ENCODE measurements around the gene ATP6V0E2.

- TF ChIP-seq, protein P1, sequence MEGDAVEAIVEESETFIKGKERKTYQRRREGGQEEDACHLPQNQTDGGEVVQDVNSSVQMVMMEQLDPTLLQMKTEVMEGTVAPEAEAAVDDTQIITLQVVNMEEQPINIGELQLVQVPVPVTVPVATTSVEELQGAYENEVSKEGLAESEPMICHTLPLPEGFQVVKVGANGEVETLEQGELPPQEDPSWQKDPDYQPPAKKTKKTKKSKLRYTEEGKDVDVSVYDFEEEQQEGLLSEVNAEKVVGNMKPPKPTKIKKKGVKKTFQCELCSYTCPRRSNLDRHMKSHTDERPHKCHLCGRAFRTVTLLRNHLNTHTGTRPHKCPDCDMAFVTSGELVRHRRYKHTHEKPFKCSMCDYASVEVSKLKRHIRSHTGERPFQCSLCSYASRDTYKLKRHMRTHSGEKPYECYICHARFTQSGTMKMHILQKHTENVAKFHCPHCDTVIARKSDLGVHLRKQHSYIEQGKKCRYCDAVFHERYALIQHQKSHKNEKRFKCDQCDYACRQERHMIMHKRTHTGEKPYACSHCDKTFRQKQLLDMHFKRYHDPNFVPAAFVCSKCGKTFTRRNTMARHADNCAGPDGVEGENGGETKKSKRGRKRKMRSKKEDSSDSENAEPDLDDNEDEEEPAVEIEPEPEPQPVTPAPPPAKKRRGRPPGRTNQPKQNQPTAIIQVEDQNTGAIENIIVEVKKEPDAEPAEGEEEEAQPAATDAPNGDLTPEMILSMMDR (IDR thresholded peaks at IDR 0.05; ENCODE audit: low read length): no peak
- TF ChIP-seq EZH2phosphoT487 (IDR thresholded peaks at IDR 0.05; ENCODE audit: low read length) (no peak), EZH2 (optimal IDR thresholded peaks at IDR 0.05; ENCODE audit: low read depth, low read length) (no peak)
Observed at GRCh38 chr7:149834601-149835000, 39.2 kb upstream of the ATP6V0E2 start.

Measured in MM.1S (cell line).